NAMALWA (cell line): ENCODE data around the gene MMEL1.
"Not testable (repeated sequence)": the region's sequence is repeated elsewhere in the genome, so short reads cannot be mapped to it uniquely, and the experiment has no call there.

Experiments
- DNase-seq: peaks from one replicate; pipeline ENCODE4 v3.0.0-alpha.2; 2015; ENCODE audit warnings: low spot score

MMEL1 gene

GRCh38 chr1:2628191-2628932 lies 4.5 kb downstream of the MMEL1 start:
- DNase-seq: no peak

- no peak for DNase-seq
These were observed 5.1 kb downstream of the MMEL1 start for GRCh38 chr1:2627746-2628145.

- not testable (repeated sequence) for DNase-seq
These were observed 7.1 kb downstream of the MMEL1 start for GRCh38 chr1:2625748-2626147.

- no peak for DNase-seq
These were observed 7.5 kb downstream of the MMEL1 start for GRCh38 chr1:2625311-2625710.

GRCh38 chr1:2624735-2625300 lies 8.0 kb downstream of the MMEL1 start:
- DNase-seq: no peak

GRCh38 chr1:2623571-2624337 lies 9.1 kb downstream of the MMEL1 start:
- no peak for DNase-seq

- no peak for DNase-seq
These were observed 14.8 kb downstream of the MMEL1 start for GRCh38 chr1:2617971-2618470.

- no peak for DNase-seq
These were observed 18.7 kb downstream of the MMEL1 start for GRCh38 chr1:2614145-2614544.

GRCh38 chr1:2612591-2613365 lies 20.0 kb downstream of the MMEL1 start:
- DNase-seq: no peak

- no peak for DNase-seq
These were observed 21.0 kb downstream of the MMEL1 start for GRCh38 chr1:2611621-2612437.

- peak; percentile 54 for DNase-seq
These were observed 21.8 kb downstream of the MMEL1 start for GRCh38 chr1:2611031-2611501.

GRCh38 chr1:2610036-2610959 lies 22.5 kb downstream of the MMEL1 start:
- DNase-seq: no peak

GRCh38 chr1:2609319-2610035 lies 23.3 kb downstream of the MMEL1 start:
- DNase-seq: no peak

- no peak for DNase-seq
These were observed 25.1 kb downstream of the MMEL1 start for GRCh38 chr1:2607641-2608091.

GRCh38 chr1:2606881-2607621 lies 25.8 kb downstream of the MMEL1 start:
- no peak for DNase-seq

- DNase-seq: no peak
These were observed 26.4 kb downstream of the MMEL1 start for GRCh38 chr1:2606396-2606880.

GRCh38 chr1:2605509-2606395 lies 27.1 kb downstream of the MMEL1 start:
- DNase-seq: no peak
